ENCODE measurements around the gene CDH23. TPM values are rescaled to one million over a fixed set of nuclear protein-coding genes. Genes with fewer than 3 reads are reported as not detected.

Gene CDH23
- polyA plus RNA-seq, 2 of the 4 experiments (the other 2 are of a cell fraction), result 1.1 to 2.3 TPM

GRCh38 chr10:71816936-71817618 lies 420.4 kb downstream of the CDH23 start:
- no peak overlapping the region for H3K4me3 ChIP-seq
- DNase-seq (ENCODE audit: low read depth in 1 of 2, low spot score in 1 of 2) (no peak), ATAC-seq (no peak), FAIRE-seq (no peak)
- no peak overlapping the region for H3K4me2 ChIP-seq
- H3K27ac ChIP-seq, result no peak overlapping the region
- ChIA-PET POLR2A (interaction anchor here (1.5 to 1.8 kb wide), 2 partner anchors 34 to 43 kb away, joined by 3 to 6 read pairs; partner anchors contain the start of gene PSAP), CTCF (interaction anchor here (0.6 to 10.6 kb wide), 7 partner anchors 10 to 433 kb away, joined by 3 to 101 read pairs (median 3); partner anchors contain the start of gene VSIR)
- no peaks in the 10 kb centered on the region for H3K9me3 ChIP-seq
- peaks cover 17% of the 10 kb centered on the region; the same call in 2 of the 3 replicates for H3K4me1 ChIP-seq
- TF ChIP-seq CBX2 (IDR thresholded peaks at IDR 0.05; ENCODE audit: borderline replicate concordance, low read depth) (no peak), ZNF302 (CRISPR knock-in tag; IDR thresholded peaks at IDR 0.05) (no peak), SREBF2 (IDR thresholded peaks at IDR 0.05) (no peak), NR3C1 (IDR thresholded peaks at IDR 0.05) (no peak), E2F6 (IDR thresholded peaks at IDR 0.05; ENCODE audit: borderline replicate concordance, low read depth) (no peak), RAD21 (conservative IDR thresholded peaks at IDR 0.05 in 1 of 2, IDR thresholded peaks at IDR 0.05 in 1 of 2) (no peak), ATOH8 (CRISPR knock-in tag; IDR thresholded peaks at IDR 0.05; ENCODE audit: low read depth) (no peak), RCOR1 (IDR thresholded peaks at IDR 0.05; ENCODE audit: low read depth, low read length) (no peak), ZFP36 (IDR thresholded peaks at IDR 0.05; ENCODE audit: borderline replicate concordance, partially characterized antibody) (no peak), HOXB13 (CRISPR knock-in tag; IDR thresholded peaks at IDR 0.05; ENCODE audit: low read depth) (no peak), FOSL2 (IDR thresholded peaks at IDR 0.05) (no peak), FOSL2 (CRISPR knock-in tag; IDR thresholded peaks at IDR 0.05) (no peak), FOSB (CRISPR knock-in tag; IDR thresholded peaks at IDR 0.05) (no peak), JUNB (IDR thresholded peaks at IDR 0.05) (no peak)
- 92% methylated on average over 8 of the region's 8 CpGs for WGBS (ENCODE audit: missing lambda C conversion rate)

GRCh38 chr10:71817831-71818655 lies 421.3 kb downstream of the CDH23 start:
- DNase-seq (ENCODE audit: low read depth in 1 of 2, low spot score in 1 of 2), result no peak
- no peaks in the 10 kb centered on the region for H3K9me3 ChIP-seq
- POLR2A ChIA-PET, result interaction anchor here (1.8 kb wide), 1 partner anchor 33 kb away, joined by 6 read pairs; the partner anchor contains the start of gene PSAP
- no peak overlapping the region for H3K4me2 ChIP-seq
- no peak overlapping the region for H3K27ac ChIP-seq
- CTCF ChIA-PET, result interaction anchor here (0.9 to 10.6 kb wide), 6 partner anchors 10 to 136 kb away, joined by 3 to 101 read pairs (median 4); no protein-coding TSS in a partner anchor
- peaks cover 7% of the 10 kb centered on the region; the same call in 1 of the 3 replicates for H3K4me1 ChIP-seq
- TF ChIP-seq RNF2 (IDR thresholded peaks at IDR 0.05; ENCODE audit: borderline replicate concordance, low read depth), result no peak
- no peak for TF ChIP-seq SMC3 (IDR thresholded peaks at IDR 0.05)
- TF ChIP-seq FOSB (CRISPR knock-in tag; IDR thresholded peaks at IDR 0.05), result no peak
- no peak for TF ChIP-seq CBX8 (IDR thresholded peaks at IDR 0.05)
- no peak for TF ChIP-seq BCL3 (IDR thresholded peaks at IDR 0.05)
- no peak for TF ChIP-seq ATOH8 (CRISPR knock-in tag; IDR thresholded peaks at IDR 0.05; ENCODE audit: low read depth)
- TF ChIP-seq USF2 (IDR thresholded peaks at IDR 0.05), result no peak
- TF ChIP-seq KDM5A (IDR thresholded peaks at IDR 0.05), result no peak
- whole genome bisulfite sequencing (ENCODE audit: missing lambda C conversion rate), result 94% methylated on average over 9 of the region's 9 CpGs
- no peak for FAIRE-seq
- H3K4me3 ChIP-seq, result no peak overlapping the region
- ATAC-seq, result no peak

All from A549 (cell line).